HepG2 (cell line): ENCODE data around the gene CADM1. TPM values are rescaled to one million over a fixed set of nuclear protein-coding genes. Genes with fewer than 3 reads are reported as not detected.

Experiments
- CCAR2 ChIP-seq: fragments of 200-400 bp; formaldehyde crosslinking; optimal IDR thresholded peaks from 2 replicates; pipeline ENCODE3; 2018; ENCODE audit warnings: low read depth, mild to moderate bottlenecking, low read length, moderate library complexity
- HES4 ChIP-seq: sonication (generic); formaldehyde crosslinking; IDR thresholded peaks from 2 replicates; pipeline ENCODE4 v1.9.0; 2021; ENCODE audit warnings: mild to moderate bottlenecking, missing genetic modification reagents, borderline replicate concordance
- KDM6A ChIP-seq: IDR thresholded peaks from 2 replicates; pipeline ENCODE4 v1.6.1; 2016; ENCODE audit warnings: low read depth
- POLR2A ChIP-seq, 2 experiments: IDR thresholded peaks; 2 replicates each; pipeline ENCODE4 v1.6.1; 2011; ENCODE audit warnings: low read depth in 2 of 2, low read length in 2 of 2, mild to moderate bottlenecking in 1 of 2, moderate library complexity in 1 of 2; ENCODE audit not compliant: insufficient read depth in 1 of 2
- POLR2AphosphoS5 ChIP-seq: IDR thresholded peaks from 2 replicates; pipeline ENCODE4 v1.6.1; 2012; ENCODE audit warnings: low read depth, low read length
- RARG ChIP-seq: sonication (generic); formaldehyde crosslinking; IDR thresholded peaks from 2 replicates; pipeline ENCODE4 v1.4.0; 2020; ENCODE audit warnings: low read depth, mild to moderate bottlenecking, missing genetic modification reagents
- REST ChIP-seq, 2 experiments: IDR thresholded peaks; 2 replicates each; pipeline ENCODE4 v1.6.1; 2011 to 2012; ENCODE audit warnings: low read length in 2 of 2, borderline replicate concordance in 1 of 2, low read depth in 1 of 2, mild to moderate bottlenecking in 1 of 2, moderate library complexity in 1 of 2
- SIX1 ChIP-seq: sonication (generic); formaldehyde crosslinking; IDR thresholded peaks from 2 replicates; pipeline ENCODE4 v1.4.0; 2020; ENCODE audit warnings: missing genetic modification reagents, borderline replicate concordance
- ZFP36 ChIP-seq: fragments of 150-350 bp; IDR thresholded peaks from 2 replicates; pipeline ENCODE4 v1.6.1; 2018; ENCODE audit warnings: borderline replicate concordance, low read length, low read depth; ENCODE audit not compliant: partially characterized antibody
- ZNF3 ChIP-seq: IDR thresholded peaks from 2 replicates; pipeline ENCODE4 v1.7.0; 2017; ENCODE audit warnings: inconsistent platforms
- ZNF382 ChIP-seq: sonication (generic); formaldehyde crosslinking; IDR thresholded peaks from 2 replicates; pipeline ENCODE4 v1.5.0; 2020; ENCODE audit warnings: missing genetic modification reagents, mild to moderate bottlenecking, borderline replicate concordance
- ZNF562 ChIP-seq: sonication (generic); formaldehyde crosslinking; IDR thresholded peaks from 2 replicates; pipeline ENCODE4 v1.8.0; 2022; ENCODE audit warnings: missing genetic modification reagents, borderline replicate concordance
- ZNF766 ChIP-seq: sonication (generic); formaldehyde crosslinking; IDR thresholded peaks from 2 replicates; pipeline ENCODE4 v1.5.0; 2020; ENCODE audit warnings: missing genetic modification reagents, borderline replicate concordance
- polyA plus RNA-seq, 8 experiments: library from polyadenylated mRNA; depleted of rRNA in 3 of 8; stranded (reverse) in 7 of 8; unstranded in 1 of 8; fragments of >200 nt; fragmentation: Illumina TruSeq in 4 of 8; extraction: Trizol in 4 of 8; gene quantifications; 2 replicates each; pipeline versions ENCODE4 v1.2.1 to v1.2.3, GENCODE V29; 2011 to 2016; ENCODE audit warnings: low read depth in 4 of 8, missing spikeins in 1 of 8, mixed read lengths in 1 of 8; ENCODE audit not compliant: insufficient read depth in 1 of 8
- total RNA-seq, 5 experiments: library from RNA; depleted of rRNA; stranded (reverse); fragments of >200 nt; fragmentation: Illumina TruSeq; extraction: Trizol; gene quantifications; 2 replicates each; pipeline ENCODE4 v1.2.3, GENCODE V29; 2016; ENCODE audit warnings: low read depth in 1 of 5
- TF ChIP-seq, protein P1 (sequence below): sonication (generic); formaldehyde crosslinking; IDR thresholded peaks from 2 replicates; pipeline ENCODE4; 2020; ENCODE audit warnings: missing genetic modification reagents, mild to moderate bottlenecking, borderline replicate concordance
- TF ChIP-seq, protein P2 (sequence below): sonication (generic); formaldehyde crosslinking; IDR thresholded peaks from 2 replicates; pipeline ENCODE4 v1.5.0; 2020; ENCODE audit warnings: mild to moderate bottlenecking, missing genetic modification reagents, borderline replicate concordance

CADM1 gene
- total and polyA plus RNA-seq, 2 of the 13 experiments (the other 11 are each of a cell fraction or from before 2014, with no cell fraction given): 71.3 to 122 TPM

- no peak for TF ChIP-seq SIX1 (CRISPR knock-in tag)
- no peak for TF ChIP-seq POLR2AphosphoS5
- no peak for TF ChIP-seq ZNF3 (CRISPR knock-in tag)
- TF ChIP-seq RARG: no peak
- no peak for TF ChIP-seq ZNF382 (CRISPR knock-in tag)
- TF ChIP-seq REST (IDR thresholded peaks at IDR 0.05; ENCODE audit: borderline replicate concordance in 1 of 2, low read depth in 1 of 2, low read length in 2 of 2): no peak
- TF ChIP-seq CCAR2: no peak
- no peak for TF ChIP-seq ZNF766
- TF ChIP-seq HES4 (CRISPR knock-in tag): no peak
- 0 out of 2 replicates have a peak, but pooled peaks have one; percentile 19 for TF ChIP-seq KDM6A
- no peak for TF ChIP-seq ZFP36
- TF ChIP-seq, protein P1, sequence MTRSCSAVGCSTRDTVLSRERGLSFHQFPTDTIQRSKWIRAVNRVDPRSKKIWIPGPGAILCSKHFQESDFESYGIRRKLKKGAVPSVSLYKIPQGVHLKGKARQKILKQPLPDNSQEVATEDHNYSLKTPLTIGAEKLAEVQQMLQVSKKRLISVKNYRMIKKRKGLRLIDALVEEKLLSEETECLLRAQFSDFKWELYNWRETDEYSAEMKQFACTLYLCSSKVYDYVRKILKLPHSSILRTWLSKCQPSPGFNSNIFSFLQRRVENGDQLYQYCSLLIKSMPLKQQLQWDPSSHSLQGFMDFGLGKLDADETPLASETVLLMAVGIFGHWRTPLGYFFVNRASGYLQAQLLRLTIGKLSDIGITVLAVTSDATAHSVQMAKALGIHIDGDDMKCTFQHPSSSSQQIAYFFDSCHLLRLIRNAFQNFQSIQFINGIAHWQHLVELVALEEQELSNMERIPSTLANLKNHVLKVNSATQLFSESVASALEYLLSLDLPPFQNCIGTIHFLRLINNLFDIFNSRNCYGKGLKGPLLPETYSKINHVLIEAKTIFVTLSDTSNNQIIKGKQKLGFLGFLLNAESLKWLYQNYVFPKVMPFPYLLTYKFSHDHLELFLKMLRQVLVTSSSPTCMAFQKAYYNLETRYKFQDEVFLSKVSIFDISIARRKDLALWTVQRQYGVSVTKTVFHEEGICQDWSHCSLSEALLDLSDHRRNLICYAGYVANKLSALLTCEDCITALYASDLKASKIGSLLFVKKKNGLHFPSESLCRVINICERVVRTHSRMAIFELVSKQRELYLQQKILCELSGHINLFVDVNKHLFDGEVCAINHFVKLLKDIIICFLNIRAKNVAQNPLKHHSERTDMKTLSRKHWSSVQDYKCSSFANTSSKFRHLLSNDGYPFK (CRISPR knock-in tag): peak; percentile 72; the same call in 1 of the 2 replicates
- TF ChIP-seq, protein P2, sequence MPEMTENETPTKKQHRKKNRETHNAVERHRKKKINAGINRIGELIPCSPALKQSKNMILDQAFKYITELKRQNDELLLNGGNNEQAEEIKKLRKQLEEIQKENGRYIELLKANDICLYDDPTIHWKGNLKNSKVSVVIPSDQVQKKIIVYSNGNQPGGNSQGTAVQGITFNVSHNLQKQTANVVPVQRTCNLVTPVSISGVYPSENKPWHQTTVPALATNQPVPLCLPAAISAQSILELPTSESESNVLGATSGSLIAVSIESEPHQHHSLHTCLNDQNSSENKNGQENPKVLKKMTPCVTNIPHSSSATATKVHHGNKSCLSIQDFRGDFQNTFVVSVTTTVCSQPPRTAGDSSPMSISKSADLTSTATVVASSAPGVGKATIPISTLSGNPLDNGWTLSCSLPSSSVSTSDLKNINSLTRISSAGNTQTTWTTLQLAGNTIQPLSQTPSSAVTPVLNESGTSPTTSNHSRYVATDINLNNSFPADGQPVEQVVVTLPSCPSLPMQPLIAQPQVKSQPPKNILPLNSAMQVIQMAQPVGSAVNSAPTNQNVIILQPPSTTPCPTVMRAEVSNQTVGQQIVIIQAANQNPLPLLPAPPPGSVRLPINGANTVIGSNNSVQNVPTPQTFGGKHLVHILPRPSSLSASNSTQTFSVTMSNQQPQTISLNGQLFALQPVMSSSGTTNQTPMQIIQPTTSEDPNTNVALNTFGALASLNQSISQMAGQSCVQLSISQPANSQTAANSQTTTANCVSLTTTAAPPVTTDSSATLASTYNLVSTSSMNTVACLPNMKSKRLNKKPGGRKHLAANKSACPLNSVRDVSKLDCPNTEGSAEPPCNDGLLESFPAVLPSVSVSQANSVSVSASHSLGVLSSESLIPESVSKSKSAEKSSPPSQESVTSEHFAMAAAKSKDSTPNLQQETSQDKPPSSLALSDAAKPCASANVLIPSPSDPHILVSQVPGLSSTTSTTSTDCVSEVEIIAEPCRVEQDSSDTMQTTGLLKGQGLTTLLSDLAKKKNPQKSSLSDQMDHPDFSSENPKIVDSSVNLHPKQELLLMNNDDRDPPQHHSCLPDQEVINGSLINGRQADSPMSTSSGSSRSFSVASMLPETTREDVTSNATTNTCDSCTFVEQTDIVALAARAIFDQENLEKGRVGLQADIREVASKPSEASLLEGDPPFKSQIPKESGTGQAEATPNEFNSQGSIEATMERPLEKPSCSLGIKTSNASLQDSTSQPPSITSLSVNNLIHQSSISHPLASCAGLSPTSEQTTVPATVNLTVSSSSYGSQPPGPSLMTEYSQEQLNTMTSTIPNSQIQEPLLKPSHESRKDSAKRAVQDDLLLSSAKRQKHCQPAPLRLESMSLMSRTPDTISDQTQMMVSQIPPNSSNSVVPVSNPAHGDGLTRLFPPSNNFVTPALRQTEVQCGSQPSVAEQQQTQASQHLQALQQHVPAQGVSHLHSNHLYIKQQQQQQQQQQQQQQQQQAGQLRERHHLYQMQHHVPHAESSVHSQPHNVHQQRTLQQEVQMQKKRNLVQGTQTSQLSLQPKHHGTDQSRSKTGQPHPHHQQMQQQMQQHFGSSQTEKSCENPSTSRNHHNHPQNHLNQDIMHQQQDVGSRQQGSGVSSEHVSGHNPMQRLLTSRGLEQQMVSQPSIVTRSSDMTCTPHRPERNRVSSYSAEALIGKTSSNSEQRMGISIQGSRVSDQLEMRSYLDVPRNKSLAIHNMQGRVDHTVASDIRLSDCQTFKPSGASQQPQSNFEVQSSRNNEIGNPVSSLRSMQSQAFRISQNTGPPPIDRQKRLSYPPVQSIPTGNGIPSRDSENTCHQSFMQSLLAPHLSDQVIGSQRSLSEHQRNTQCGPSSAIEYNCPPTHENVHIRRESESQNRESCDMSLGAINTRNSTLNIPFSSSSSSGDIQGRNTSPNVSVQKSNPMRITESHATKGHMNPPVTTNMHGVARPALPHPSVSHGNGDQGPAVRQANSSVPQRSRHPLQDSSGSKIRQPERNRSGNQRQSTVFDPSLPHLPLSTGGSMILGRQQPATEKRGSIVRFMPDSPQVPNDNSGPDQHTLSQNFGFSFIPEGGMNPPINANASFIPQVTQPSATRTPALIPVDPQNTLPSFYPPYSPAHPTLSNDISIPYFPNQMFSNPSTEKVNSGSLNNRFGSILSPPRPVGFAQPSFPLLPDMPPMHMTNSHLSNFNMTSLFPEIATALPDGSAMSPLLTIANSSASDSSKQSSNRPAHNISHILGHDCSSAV: no peak
- TF ChIP-seq ZNF562 (CRISPR knock-in tag): no peak
- TF ChIP-seq POLR2A (IDR thresholded peaks at IDR 0.05; ENCODE audit: insufficient read depth in 1 of 2, low read depth in 2 of 2, low read length in 2 of 2): no peak
Measured at GRCh38 chr11:115548878-115549528, 44.8 kb upstream of the CADM1 start (continued).
